Calu3 (cell line): Measurements from ENCODE around the gene OPN1MW3. TPM values are rescaled to one million over a fixed set of nuclear protein-coding genes. Genes with fewer than 3 reads are reported as not detected.

Source experiments
- BruUV-seq: library from RNA; stranded (reverse); fragments of 400-500 nt; replicated peaks from 2 replicates; lab custom pipeline; 2021; lab: Mats Ljungman, UMichigan
- CTCF ChIA-PET: fragments of 300-600 bp; sonication (Branson Sonifier 250); formaldehyde crosslinking; loops from one replicate; lab custom pipeline; 2022; ENCODE audit warnings: antibody characterized with exemption; lab: Charles Lee
- DNase-seq: peaks from one replicate; pipeline ENCODE4 v3.0.0; 2022
- H3K27ac Mint-ChIP-seq: one replicate; pipeline ENCODE4 v1.8.0; 2022; ENCODE audit warnings: mixed read lengths; ENCODE audit not compliant: unreplicated experiment
- H3K27me3 Mint-ChIP-seq: one replicate; pipeline ENCODE4 v1.8.0; 2022; ENCODE audit warnings: mixed read lengths; ENCODE audit not compliant: unreplicated experiment
- H3K36me3 Mint-ChIP-seq: one replicate; pipeline ENCODE4 v1.8.0; 2022; ENCODE audit warnings: mild to moderate bottlenecking, moderate library complexity, mixed read lengths; ENCODE audit not compliant: insufficient read depth, unreplicated experiment
- H3K4me1 Mint-ChIP-seq: one replicate; pipeline ENCODE4 v1.8.0; 2022; ENCODE audit warnings: mild to moderate bottlenecking, low read depth, mixed read lengths; ENCODE audit not compliant: unreplicated experiment
- H3K4me3 Mint-ChIP-seq: one replicate; pipeline ENCODE4 v1.8.0; 2022; ENCODE audit warnings: mild to moderate bottlenecking, low read depth, moderate library complexity, mixed read lengths; ENCODE audit not compliant: unreplicated experiment
- H3K9me3 Mint-ChIP-seq: one replicate; pipeline ENCODE4 v1.8.0; 2022; ENCODE audit warnings: low read depth, mixed read lengths; ENCODE audit not compliant: unreplicated experiment
- intact Hi-C: fragments of 100-400 bp; cut with micrococcal nuclease; formaldehyde crosslinking; loops from one replicate; pipeline ENCODE4 v1.10.0; 2022; ENCODE audit not compliant: unreplicated experiment
- total RNA-seq: library from RNA; stranded (reverse); gene quantifications from 2 replicates; pipeline ENCODE4 v1.2.3, GENCODE V29; 2022
- TF ChIP-seq, protein P1 (sequence below): fragments of 200-600 bp; IDR thresholded peaks from one replicate; pipeline ENCODE4 v1.8.0; 2022; ENCODE audit warnings: antibody characterized with exemption; ENCODE audit not compliant: unreplicated experiment

OPN1MW3 gene
- total RNA-seq, 1 experiment from 2014 or later: not detected

GRCh38 chrX:154320406-154320805 lies 63.0 kb downstream of the OPN1MW3 start:
- intact Hi-C loops: no loop called here
- Mint-ChIP-seq H3K27ac (no peak overlapping the region), H3K4me3 (no peak overlapping the region), H3K36me3 (no peaks in the 10 kb centered on the region), H3K4me1 (no peaks in the 10 kb centered on the region), H3K9me3 (no peaks in the 10 kb centered on the region), H3K27me3 (peaks cover 65% of the 10 kb centered on the region)
- CTCF ChIA-PET: no interaction called here
- BruUV-seq: no TSS peak
- no peak for DNase-seq
- TF ChIP-seq, protein P1, sequence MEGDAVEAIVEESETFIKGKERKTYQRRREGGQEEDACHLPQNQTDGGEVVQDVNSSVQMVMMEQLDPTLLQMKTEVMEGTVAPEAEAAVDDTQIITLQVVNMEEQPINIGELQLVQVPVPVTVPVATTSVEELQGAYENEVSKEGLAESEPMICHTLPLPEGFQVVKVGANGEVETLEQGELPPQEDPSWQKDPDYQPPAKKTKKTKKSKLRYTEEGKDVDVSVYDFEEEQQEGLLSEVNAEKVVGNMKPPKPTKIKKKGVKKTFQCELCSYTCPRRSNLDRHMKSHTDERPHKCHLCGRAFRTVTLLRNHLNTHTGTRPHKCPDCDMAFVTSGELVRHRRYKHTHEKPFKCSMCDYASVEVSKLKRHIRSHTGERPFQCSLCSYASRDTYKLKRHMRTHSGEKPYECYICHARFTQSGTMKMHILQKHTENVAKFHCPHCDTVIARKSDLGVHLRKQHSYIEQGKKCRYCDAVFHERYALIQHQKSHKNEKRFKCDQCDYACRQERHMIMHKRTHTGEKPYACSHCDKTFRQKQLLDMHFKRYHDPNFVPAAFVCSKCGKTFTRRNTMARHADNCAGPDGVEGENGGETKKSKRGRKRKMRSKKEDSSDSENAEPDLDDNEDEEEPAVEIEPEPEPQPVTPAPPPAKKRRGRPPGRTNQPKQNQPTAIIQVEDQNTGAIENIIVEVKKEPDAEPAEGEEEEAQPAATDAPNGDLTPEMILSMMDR: no peak

Other genes starting within 250 kb of the OPN1MW3 start
- gene IRAK1, start 237.7 kb upstream of the OPN1MW3 start, total RNA-seq: 194 and 208 TPM in 2 replicates
- gene MECP2, start 159.9 kb upstream of the OPN1MW3 start, total RNA-seq: 64.3 and 69.9 TPM in 2 replicates
- not detected in 2 replicates for gene OPN1LW, start 113.3 kb upstream of the OPN1MW3 start, total RNA-seq
- not detected in 2 replicates for gene OPN1MW, start 75.0 kb upstream of the OPN1MW3 start, total RNA-seq
- not detected in 2 replicates for gene OPN1MW2, start 37.8 kb upstream of the OPN1MW3 start, total RNA-seq
- gene TEX28, start 37.5 kb downstream of the OPN1MW3 start, total RNA-seq: not detected in 2 replicates
- gene TKTL1, start 38.2 kb downstream of the OPN1MW3 start, total RNA-seq: not detected in 2 replicates
- 973 and 1,240 TPM in 2 replicates for gene FLNA, start 117.1 kb downstream of the OPN1MW3 start, total RNA-seq
- 75.1 TPM in 2 replicates for gene EMD, start 121.7 kb downstream of the OPN1MW3 start, total RNA-seq
- gene RPL10, start 140.8 kb downstream of the OPN1MW3 start, total RNA-seq: 1,458 and 1,495 TPM in 2 replicates
- 28.8 and 30.6 TPM in 2 replicates for gene DNASE1L1, start 151.7 kb downstream of the OPN1MW3 start, total RNA-seq
- 55.0 and 56.3 TPM in 2 replicates for gene TAFAZZIN, start 154.0 kb downstream of the OPN1MW3 start, total RNA-seq
- gene ATP6AP1, start 171.1 kb downstream of the OPN1MW3 start, total RNA-seq: 109 and 124 TPM in 2 replicates
- 118 and 130 TPM in 2 replicates for gene GDI1, start 179.6 kb downstream of the OPN1MW3 start, total RNA-seq
- 87.9 and 88.9 TPM in 2 replicates for gene FAM50A, start 186.6 kb downstream of the OPN1MW3 start, total RNA-seq
- 74.0 and 82.6 TPM in 2 replicates for gene PLXNA3, start 200.7 kb downstream of the OPN1MW3 start, total RNA-seq
- 25.5 and 25.6 TPM in 2 replicates for gene LAGE3, start 221.7 kb downstream of the OPN1MW3 start, total RNA-seq
- 37.6 and 41.3 TPM in 2 replicates for gene UBL4A, start 229.0 kb downstream of the OPN1MW3 start, total RNA-seq
- 21.5 and 27.1 TPM in 2 replicates for gene SLC10A3, start 233.0 kb downstream of the OPN1MW3 start, total RNA-seq